Stimulated activated CD8-positive, alpha-beta memory T cell treated with anti-CD3 and anti-CD28 coated beads, Interleukin-15, amount 100 ng/mL, for 24 hours (primary cell): ENCODE data around the gene LETM1.
A peak's percentile ranks its signal among the peaks of the same experiment; 100 is the strongest.

ENCODE experiments used
- DNase-seq: peaks from one replicate; pipeline ENCODE4 v3.0.0-alpha.2; 2020; ENCODE audit warnings: low read depth

Gene LETM1

GRCh38 chr4:1825326-1825725, 30.6 kb downstream of the LETM1 start:
- no peak for DNase-seq

GRCh38 chr4:1824746-1825145, 31.2 kb downstream of the LETM1 start:
- no peak for DNase-seq

GRCh38 chr4:1823545-1823932, 32.4 kb downstream of the LETM1 start:
- DNase-seq: no peak

- no peak for DNase-seq
These were observed 33.1 kb downstream of the LETM1 start for GRCh38 chr4:1822568-1823544.

GRCh38 chr4:1821679-1822567, 34.0 kb downstream of the LETM1 start:
- no peak for DNase-seq

- DNase-seq: no peak
These were observed 36.1 kb downstream of the LETM1 start for GRCh38 chr4:1819816-1820215.

- no peak for DNase-seq
These were observed 36.7 kb downstream of the LETM1 start for GRCh38 chr4:1819284-1819683.

GRCh38 chr4:1815997-1816860, 39.7 kb downstream of the LETM1 start:
- DNase-seq: no peak

- no peak for DNase-seq
These were observed 40.6 kb downstream of the LETM1 start for GRCh38 chr4:1815096-1815996.

- DNase-seq: no peak
These were observed 41.5 kb downstream of the LETM1 start for GRCh38 chr4:1814453-1814852.

GRCh38 chr4:1813915-1814314, 42.0 kb downstream of the LETM1 start:
- DNase-seq: no peak

- DNase-seq: no peak
These were observed 42.7 kb downstream of the LETM1 start for GRCh38 chr4:1813231-1813630.

- no peak for DNase-seq
These were observed 43.2 kb downstream of the LETM1 start for GRCh38 chr4:1812720-1813119.

GRCh38 chr4:1810765-1811164, 45.2 kb downstream of the LETM1 start:
- DNase-seq: no peak

- DNase-seq: peak; percentile 60
These were observed 46.0 kb downstream of the LETM1 start for GRCh38 chr4:1809754-1810502.

- DNase-seq: no peak
These were observed 46.9 kb downstream of the LETM1 start for GRCh38 chr4:1808851-1809753.

GRCh38 chr4:1808396-1808795, 47.6 kb downstream of the LETM1 start:
- no peak for DNase-seq

- no peak for DNase-seq
These were observed 48.6 kb downstream of the LETM1 start for GRCh38 chr4:1807332-1807777.
